ENCODE results near the gene MEF2C. TPM values are rescaled to one million over a fixed set of nuclear protein-coding genes. Genes with fewer than 3 reads are reported as not detected.

Gene MEF2C
- total RNA-seq, 1 experiment from 2014 or later, result 1.7 TPM

- ATAC-seq (no peak), DNase-seq (ENCODE audit: low spot score) (no peak)
- Mint-ChIP-seq H3K27me3 (ENCODE audit: low read depth) (peaks cover 39% of the 10 kb centered on the region), H3K27ac (no peak overlapping the region), H3K36me3 (no peaks in the 10 kb centered on the region), H3K4me3 (peak overlapping the region; percentile 91), H3K9me3 (no peaks in the 10 kb centered on the region), H3K4me1 (peaks cover 22% of the 10 kb centered on the region)
- ChIA-PET POLR2A (interaction anchor here (0.7 kb wide), 1 partner anchor 88 kb away, joined by 7 read pairs; no protein-coding TSS in a partner anchor), CTCF (no interaction called here)
- TF ChIP-seq IRF2 (CRISPR knock-in tag; IDR thresholded peaks at IDR 0.05; ENCODE audit: borderline replicate concordance, low read depth), result no peak
- TF ChIP-seq JAZF1 (CRISPR knock-in tag; IDR thresholded peaks at IDR 0.05), result no peak
- no peak for TF ChIP-seq NR3C1 (CRISPR knock-in tag; conservative IDR thresholded peaks at IDR 0.05; ENCODE audit: low read depth)
- TF ChIP-seq ZNF232 (CRISPR knock-in tag; IDR thresholded peaks at IDR 0.05), result no peak
- no peak for TF ChIP-seq MYBL2 (CRISPR knock-in tag; IDR thresholded peaks at IDR 0.05)
- no peak for TF ChIP-seq TEAD1 (CRISPR knock-in tag; IDR thresholded peaks at IDR 0.05)
- no peak for TF ChIP-seq MXD4 (CRISPR knock-in tag; IDR thresholded peaks at IDR 0.05; ENCODE audit: borderline replicate concordance)
- no peak for TF ChIP-seq HMGA2 (CRISPR knock-in tag; IDR thresholded peaks at IDR 0.05)
- TF ChIP-seq ZNF396 (CRISPR knock-in tag; IDR thresholded peaks at IDR 0.05; ENCODE audit: borderline replicate concordance), result no peak
- no peak for TF ChIP-seq FOXP4 (CRISPR knock-in tag; IDR thresholded peaks at IDR 0.05)
- no peak for TF ChIP-seq AR (CRISPR knock-in tag; IDR thresholded peaks at IDR 0.05)
- TF ChIP-seq CDX4 (CRISPR knock-in tag; IDR thresholded peaks at IDR 0.05; ENCODE audit: borderline replicate concordance), result no peak
- TF ChIP-seq ZNF138 (CRISPR knock-in tag; conservative IDR thresholded peaks at IDR 0.05), result no peak
- TF ChIP-seq ZNF532 (CRISPR knock-in tag; IDR thresholded peaks at IDR 0.05; ENCODE audit: borderline replicate concordance), result no peak
- no peak for TF ChIP-seq TCF7 (CRISPR knock-in tag; IDR thresholded peaks at IDR 0.05; ENCODE audit: low read depth)
- no peak for TF ChIP-seq ZSCAN18 (CRISPR knock-in tag; IDR thresholded peaks at IDR 0.05)
- TF ChIP-seq NFYB (CRISPR knock-in tag; conservative IDR thresholded peaks at IDR 0.05; ENCODE audit: low read depth), result no peak
- no peak for TF ChIP-seq ZBTB21 (CRISPR knock-in tag; IDR thresholded peaks at IDR 0.05; ENCODE audit: borderline replicate concordance)
- no peak for TF ChIP-seq E2F1 (CRISPR knock-in tag; IDR thresholded peaks at IDR 0.05)
- no peak for TF ChIP-seq ZNF121 (CRISPR knock-in tag; IDR thresholded peaks at IDR 0.05)
Observed at GRCh38 chr5:88890070-88890781, 7.2 kb upstream of the MEF2C start.
